GM20431 (cell line): ENCODE results near the gene PPM1N.

ENCODE experiments used
- in situ Hi-C: fragments of 300-500 bp; cut with MseI, MboI; formaldehyde crosslinking; loops from one replicate; pipeline ENCODE4 v1.15.0; 2020; ENCODE audit warnings: low sequenced_read_pairs; ENCODE audit not compliant: unreplicated experiment

PPM1N gene

GRCh38 chr19:45526143-45526542 lies 27.9 kb downstream of the PPM1N start:
- in situ Hi-C loops = no loop called here

DNA sequence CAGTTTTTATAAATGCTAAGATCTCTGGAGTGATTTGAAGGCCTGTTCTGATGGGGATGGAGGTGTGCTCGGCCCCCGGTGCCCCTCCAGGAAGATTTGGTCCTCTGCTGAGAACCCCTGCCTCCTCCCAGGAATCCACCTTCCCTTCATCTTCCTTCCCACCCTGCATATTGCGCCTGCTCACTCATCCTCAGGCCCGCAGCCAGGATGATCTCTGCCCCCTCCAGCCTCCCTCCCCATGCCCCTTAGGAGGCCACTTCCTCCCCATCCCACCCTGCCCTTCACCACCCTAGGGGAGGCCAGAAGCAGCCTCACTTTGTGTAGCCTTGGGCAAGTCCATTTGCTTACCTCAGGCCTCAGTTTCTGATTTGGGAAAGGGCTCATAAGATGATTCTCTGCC lies 28.7 kb downstream of the PPM1N start:
- in situ Hi-C loops = no loop called here

DNA sequence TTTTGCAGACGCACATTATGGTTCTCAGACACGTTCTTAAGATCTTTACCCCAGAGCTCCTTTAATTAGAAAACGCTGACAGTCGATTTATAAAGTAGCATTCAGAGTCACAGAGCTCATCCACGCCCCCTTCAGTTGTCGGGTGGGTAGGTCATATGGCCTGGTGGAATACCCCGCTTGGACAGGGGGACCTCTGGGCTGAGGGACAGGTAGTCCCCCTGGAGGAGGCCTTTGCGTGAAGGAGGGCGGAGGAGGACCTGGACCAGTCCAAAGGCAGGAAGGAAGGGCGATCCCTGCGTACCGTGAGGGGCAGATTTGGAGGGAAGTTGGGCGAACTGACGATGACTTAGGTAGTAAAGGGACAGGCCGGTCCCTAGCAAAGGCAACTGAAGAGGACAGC lies 29.5 kb downstream of the PPM1N start:
- in situ Hi-C loops = no loop called here

- in situ Hi-C loops = no loop called here
These were observed 30.0 kb downstream of the PPM1N start for GRCh38 chr19:45528149-45528743.

- in situ Hi-C loops = no loop called here
These were observed 30.6 kb downstream of the PPM1N start for GRCh38 chr19:45528744-45529419.

- in situ Hi-C loops = no loop called here
These were observed 31.2 kb downstream of the PPM1N start for GRCh38 chr19:45529420-45529785.

DNA sequence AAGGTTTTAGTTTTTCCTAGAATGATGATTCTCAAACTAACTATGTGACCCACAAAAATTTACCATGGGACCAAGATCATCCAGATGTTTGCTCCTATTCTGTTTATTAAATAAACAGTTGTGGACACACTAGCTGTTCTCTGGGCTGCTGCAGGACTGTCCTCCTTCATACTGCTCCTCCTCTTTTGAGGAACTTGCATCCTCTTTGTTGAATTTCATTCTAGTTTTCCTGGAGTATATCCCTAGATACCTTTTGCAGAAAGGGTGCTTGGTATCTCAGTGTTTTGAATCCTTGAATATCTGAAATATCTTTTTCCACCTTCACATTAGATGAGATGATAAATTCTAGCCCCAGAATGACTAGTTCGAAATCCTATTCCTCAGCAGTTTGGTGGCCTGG lies 33.1 kb downstream of the PPM1N start:
- in situ Hi-C loops = no loop called here

DNA sequence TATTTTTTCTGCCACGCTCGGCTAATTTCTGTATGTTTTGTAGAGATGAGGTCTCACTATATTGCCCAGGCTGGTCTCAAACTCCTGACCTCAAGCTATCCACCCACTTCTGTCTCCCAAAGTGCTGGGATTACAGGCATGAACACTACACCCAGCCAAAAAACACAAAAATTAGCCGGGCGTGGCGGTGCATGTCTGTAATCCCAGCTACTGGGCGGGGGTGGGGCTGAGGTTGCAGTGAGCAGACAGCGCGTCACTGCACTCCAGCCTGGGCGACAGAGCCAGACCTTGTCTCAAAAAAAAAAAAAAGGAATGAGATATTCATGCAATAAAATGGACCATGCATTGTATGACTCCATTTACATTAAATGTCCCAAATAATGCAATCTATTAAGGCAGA lies 41.2 kb downstream of the PPM1N start:
- in situ Hi-C loops = no loop called here

- in situ Hi-C loops = no loop called here
These were observed 44.0 kb downstream of the PPM1N start for GRCh38 chr19:45542234-45542668.

GRCh38 chr19:45547211-45547770 lies 49.0 kb downstream of the PPM1N start:
- in situ Hi-C loops = no loop called here

- in situ Hi-C loops = no loop called here
These were observed 49.8 kb downstream of the PPM1N start for GRCh38 chr19:45547965-45548609.
